Neutrophil (primary cell): ENCODE data around the gene URI1.

ENCODE experiments used
- H3K27ac ChIP-seq: fragments of 200-600 bp; sonication (generic); 2 replicates; pipeline ENCODE4 v1.5.1; 2016; ENCODE audit warnings: mild to moderate bottlenecking, moderate library complexity
- H3K27me3 ChIP-seq: fragments of 200-600 bp; sonication (generic); 2 replicates; pipeline ENCODE4 v1.6.0; 2016; ENCODE audit warnings: mild to moderate bottlenecking
- H3K36me3 ChIP-seq: fragments of 200-600 bp; sonication (generic); 2 replicates; pipeline ENCODE4 v1.5.1; 2017
- H3K4me1 ChIP-seq, 2 experiments: fragments of 200-600 bp in 1 of 2; sonication (generic) in 1 of 2; 1 replicate in 1 of 2; 2 replicates in 1 of 2; pipeline versions ENCODE4 v1.5.1 to v1.6.1; 2013 to 2016; ENCODE audit warnings: low read depth in 1 of 2, low read length in 1 of 2, mild to moderate bottlenecking in 1 of 2, moderate library complexity in 1 of 2; ENCODE audit not compliant: control insufficient read depth in 1 of 2, insufficient read depth in 1 of 2
- H3K4me3 ChIP-seq, 2 experiments: fragments of 200-600 bp in 1 of 2; sonication (generic) in 1 of 2; 1 replicate in 1 of 2; 2 replicates in 1 of 2; pipeline ENCODE4 v1.5.1; 2013 to 2016; ENCODE audit warnings: low read depth in 1 of 2, low read length in 1 of 2, mild to moderate bottlenecking in 1 of 2, moderate library complexity in 1 of 2
- H3K9me3 ChIP-seq: fragments of 200-600 bp; sonication (generic); 2 replicates; pipeline ENCODE4 v1.5.1; 2016
- TF ChIP-seq, protein P1 (sequence below): fragments of 200-600 bp; sonication (generic); IDR thresholded peaks from 2 replicates; pipeline ENCODE4 v1.5.1; 2016; ENCODE audit warnings: antibody characterized with exemption

URI1 gene

GRCh38 chr19:29923653-29924052 lies 18.4 kb upstream of the URI1 start:
- Histone ChIP-seq H3K4me1 (no peaks in the 10 kb centered on the region), H3K9me3 (no peaks in the 10 kb centered on the region), H3K27ac (no peak overlapping the region), H3K27me3 (no peaks in the 10 kb centered on the region), H3K4me3 (no peak overlapping the region), H3K36me3 (no peaks in the 10 kb centered on the region)
- TF ChIP-seq, protein P1, sequence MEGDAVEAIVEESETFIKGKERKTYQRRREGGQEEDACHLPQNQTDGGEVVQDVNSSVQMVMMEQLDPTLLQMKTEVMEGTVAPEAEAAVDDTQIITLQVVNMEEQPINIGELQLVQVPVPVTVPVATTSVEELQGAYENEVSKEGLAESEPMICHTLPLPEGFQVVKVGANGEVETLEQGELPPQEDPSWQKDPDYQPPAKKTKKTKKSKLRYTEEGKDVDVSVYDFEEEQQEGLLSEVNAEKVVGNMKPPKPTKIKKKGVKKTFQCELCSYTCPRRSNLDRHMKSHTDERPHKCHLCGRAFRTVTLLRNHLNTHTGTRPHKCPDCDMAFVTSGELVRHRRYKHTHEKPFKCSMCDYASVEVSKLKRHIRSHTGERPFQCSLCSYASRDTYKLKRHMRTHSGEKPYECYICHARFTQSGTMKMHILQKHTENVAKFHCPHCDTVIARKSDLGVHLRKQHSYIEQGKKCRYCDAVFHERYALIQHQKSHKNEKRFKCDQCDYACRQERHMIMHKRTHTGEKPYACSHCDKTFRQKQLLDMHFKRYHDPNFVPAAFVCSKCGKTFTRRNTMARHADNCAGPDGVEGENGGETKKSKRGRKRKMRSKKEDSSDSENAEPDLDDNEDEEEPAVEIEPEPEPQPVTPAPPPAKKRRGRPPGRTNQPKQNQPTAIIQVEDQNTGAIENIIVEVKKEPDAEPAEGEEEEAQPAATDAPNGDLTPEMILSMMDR, result no peak

DNA sequence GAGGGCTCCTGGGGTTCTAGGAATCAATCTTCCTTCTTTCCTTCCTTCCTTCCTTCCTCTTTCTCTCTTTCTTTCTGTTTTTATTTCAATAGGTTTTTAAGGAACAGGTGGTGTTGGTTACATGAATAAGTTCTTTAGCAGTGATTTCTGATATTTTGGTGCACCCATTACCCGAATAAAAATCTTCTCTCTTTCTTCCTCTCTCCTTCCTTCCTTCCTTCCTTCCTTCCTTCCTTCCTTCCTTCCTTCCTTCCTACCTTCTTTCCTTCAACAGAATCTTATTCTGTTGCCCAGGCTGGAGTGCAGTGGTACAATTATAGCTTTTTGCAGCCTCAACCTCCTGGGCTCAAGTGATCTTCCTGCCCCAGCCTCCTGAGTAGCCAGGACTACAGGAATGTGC lies 16.0 kb upstream of the URI1 start:
- H3K36me3 ChIP-seq, result no peaks in the 10 kb centered on the region
- no peaks in the 10 kb centered on the region for H3K4me1 ChIP-seq
- H3K27ac ChIP-seq, result no peak overlapping the region
- H3K27me3 ChIP-seq, result no peaks in the 10 kb centered on the region
- H3K4me3 ChIP-seq, result no peak overlapping the region
- H3K9me3 ChIP-seq, result no peaks in the 10 kb centered on the region
- TF ChIP-seq, protein P1, result no peak

GRCh38 chr19:29926801-29927200 lies 15.2 kb upstream of the URI1 start:
- Histone ChIP-seq H3K4me1 (no peaks in the 10 kb centered on the region), H3K4me3 (no peak overlapping the region), H3K27me3 (no peaks in the 10 kb centered on the region), H3K9me3 (no peaks in the 10 kb centered on the region), H3K36me3 (no peaks in the 10 kb centered on the region), H3K27ac (no peak overlapping the region)
- TF ChIP-seq, protein P1, result no peak

DNA sequence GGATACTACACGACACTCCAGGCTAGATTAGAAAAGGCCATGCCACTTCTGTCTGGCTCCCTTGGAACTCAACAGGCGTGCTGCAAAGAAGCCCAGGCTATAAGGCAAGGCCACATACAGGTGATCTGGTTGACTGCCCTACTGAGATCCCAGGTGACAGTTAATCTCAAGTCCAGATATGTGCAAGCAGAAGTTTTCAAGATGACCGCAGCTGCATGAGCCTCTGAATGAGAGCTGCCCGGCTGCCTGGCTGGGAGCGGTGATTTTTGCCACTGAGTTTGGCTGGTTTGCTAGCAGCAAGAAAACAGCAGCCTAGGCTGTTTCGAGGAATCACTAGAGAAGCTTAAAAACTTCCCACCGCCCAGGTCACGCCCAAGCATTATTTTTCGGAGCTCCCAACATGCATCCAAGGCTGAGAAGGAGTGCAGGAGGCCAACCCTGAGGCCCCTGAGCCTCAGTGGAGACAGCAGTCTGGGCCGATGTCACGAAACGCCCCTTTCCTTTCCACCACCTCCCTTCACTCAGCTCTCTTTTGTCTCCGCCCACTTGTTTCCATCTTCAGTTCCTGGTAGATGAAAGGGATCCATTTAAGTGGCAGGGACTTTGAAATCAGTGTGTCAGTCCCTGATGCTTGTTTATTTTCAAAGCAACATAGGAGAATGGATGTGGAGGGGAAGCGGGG lies 14.0 kb upstream of the URI1 start:
- Histone ChIP-seq H3K36me3 (no peaks in the 10 kb centered on the region), H3K4me3 (no peak overlapping the region), H3K9me3 (no peaks in the 10 kb centered on the region), H3K27ac (no peak overlapping the region), H3K27me3 (no peaks in the 10 kb centered on the region), H3K4me1 (no peaks in the 10 kb centered on the region)
- TF ChIP-seq, protein P1, result no peak

DNA sequence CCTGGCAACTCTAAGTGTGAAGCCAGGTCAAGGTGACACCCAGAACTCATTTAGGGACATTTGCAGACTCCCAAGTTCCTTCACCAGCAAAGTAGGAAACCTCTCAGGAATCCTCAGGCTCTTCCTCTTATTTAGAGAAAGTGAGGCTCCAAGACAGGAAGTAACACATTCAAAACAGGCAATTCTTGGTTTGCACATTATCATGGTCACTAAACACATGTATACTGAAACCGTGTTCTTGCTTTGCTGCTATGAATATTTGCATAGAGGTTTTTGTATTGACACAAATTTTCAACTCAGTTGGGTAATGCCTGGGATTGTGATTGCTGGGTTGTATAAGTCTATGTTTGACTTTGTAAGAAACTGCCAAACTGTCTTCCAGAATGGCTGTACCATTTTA lies 13.2 kb upstream of the URI1 start:
- TF ChIP-seq, protein P1, result no peak
- no peak overlapping the region for H3K4me3 ChIP-seq
- H3K4me1 ChIP-seq, result no peaks in the 10 kb centered on the region
- H3K36me3 ChIP-seq, result no peaks in the 10 kb centered on the region
- H3K27me3 ChIP-seq, result no peaks in the 10 kb centered on the region
- no peaks in the 10 kb centered on the region for H3K9me3 ChIP-seq
- no peak overlapping the region for H3K27ac ChIP-seq

DNA sequence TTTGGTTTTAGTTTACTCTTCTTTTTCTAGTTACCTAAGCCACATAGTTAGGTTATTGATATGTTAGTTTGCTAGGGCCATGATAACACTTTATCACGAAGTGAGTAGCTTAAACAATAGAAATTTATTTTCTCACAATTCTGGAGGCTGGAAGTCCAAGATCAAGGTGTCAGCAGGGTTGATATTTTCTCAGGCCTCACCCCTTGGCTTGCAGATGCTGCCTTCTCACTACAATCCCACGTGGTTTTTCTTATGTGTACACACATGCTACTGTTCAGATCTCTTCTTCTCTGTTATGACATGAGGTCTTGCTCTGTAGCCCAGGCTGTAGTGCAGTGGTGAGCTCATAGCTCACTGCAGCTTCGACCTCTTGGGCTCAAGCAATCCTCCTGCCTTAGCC lies 7.8 kb upstream of the URI1 start:
- Histone ChIP-seq H3K27ac (no peak overlapping the region), H3K9me3 (no peaks in the 10 kb centered on the region), H3K27me3 (no peaks in the 10 kb centered on the region), H3K36me3 (no peaks in the 10 kb centered on the region), H3K4me3 (no peak overlapping the region), H3K4me1 (no peaks in the 10 kb centered on the region)
- TF ChIP-seq, protein P1, result no peak
